K562 (cell line): ENCODE data around the gene CCDC158. TPM values are rescaled to one million over a fixed set of nuclear protein-coding genes. Genes with fewer than 3 reads are reported as not detected.

Experiments
- ATF3 ChIP-seq, 2 experiments: fragments of 450-650 bp in 1 of 2; sonication (generic) in 1 of 2; formaldehyde crosslinking in 1 of 2; IDR thresholded peaks in 1 of 2; conservative IDR thresholded peaks in 1 of 2; 2 replicates each; pipeline versions ENCODE4 v1.6.1 to v1.8.1; 2016 to 2023; ENCODE audit warnings: mild to moderate bottlenecking in 2 of 2, moderate library complexity in 2 of 2, inconsistent platforms in 1 of 2, missing genetic modification reagents in 1 of 2
- BMI1 ChIP-seq: fragments of 150-350 bp; IDR thresholded peaks from 2 replicates; pipeline ENCODE4 v1.6.1; 2014; ENCODE audit warnings: low read length
- C11orf30 ChIP-seq: fragments of 450-650 bp; IDR thresholded peaks from 2 replicates; pipeline ENCODE4 v1.6.1; 2016; ENCODE audit warnings: low read depth, mild to moderate bottlenecking
- CBFA2T3 ChIP-seq: fragments of 450-650 bp; IDR thresholded peaks from 2 replicates; pipeline ENCODE4 v1.6.1; 2017
- CBX5 ChIP-seq: IDR thresholded peaks from 2 replicates; pipeline ENCODE4 v1.6.1; 2014; ENCODE audit warnings: low read depth, borderline replicate concordance
- CREM ChIP-seq: IDR thresholded peaks from 2 replicates; pipeline ENCODE4 v1.6.1; 2014; ENCODE audit warnings: antibody characterized with exemption, low read depth
- GTF2A2 ChIP-seq: IDR thresholded peaks from 2 replicates; pipeline ENCODE4 v1.6.1; 2016; ENCODE audit warnings: mild to moderate bottlenecking, missing genetic modification characterization, missing compliant biosample characterization
- HDAC3 ChIP-seq: fragments of 450-650 bp; IDR thresholded peaks from 2 replicates; pipeline ENCODE4 v1.6.1; 2018; ENCODE audit warnings: borderline replicate concordance, mild to moderate bottlenecking, moderate library complexity; ENCODE audit not compliant: partially characterized antibody
- HMG20B ChIP-seq: fragments of 250-450 bp; sonication (Bioruptor Pico); IDR thresholded peaks from 2 replicates; pipeline ENCODE4 v1.5.0; 2021; ENCODE audit warnings: mild to moderate bottlenecking
- HNRNPLL ChIP-seq: fragments of 200-400 bp; formaldehyde crosslinking; IDR thresholded peaks from 2 replicates; pipeline ENCODE4 v1.6.1; 2017; ENCODE audit warnings: low read length, low read depth, mild to moderate bottlenecking; ENCODE audit not compliant: poor library complexity, severe bottlenecking
- KDM4B ChIP-seq, 2 experiments: fragments of 450-650 bp in 1 of 2; sonication (generic) in 1 of 2; IDR thresholded peaks; 2 replicates each; pipeline ENCODE4 v1.6.1; 2016 to 2017; ENCODE audit warnings: borderline replicate concordance in 2 of 2, antibody characterized with exemption in 1 of 2, low read depth in 1 of 2, mild to moderate bottlenecking in 1 of 2
- KLF16 ChIP-seq: IDR thresholded peaks from 2 replicates; pipeline ENCODE4 v1.6.1; 2016; ENCODE audit warnings: antibody characterized with exemption
- MBD1 ChIP-seq: fragments of 250-450 bp; sonication (Bioruptor Pico); IDR thresholded peaks from 2 replicates; pipeline ENCODE4 v1.8.0; 2022; ENCODE audit warnings: inconsistent platforms
- NCOA1 ChIP-seq: fragments of 450-650 bp; IDR thresholded peaks from 2 replicates; pipeline ENCODE4 v1.6.1; 2016; ENCODE audit warnings: low read depth
- RBBP5 ChIP-seq: fragments of 200-600 bp; sonication (generic); IDR thresholded peaks from 2 replicates; pipeline ENCODE4 v1.6.1; 2012; ENCODE audit warnings: borderline replicate concordance, mild to moderate bottlenecking, low read length, control low read depth, inconsistent platforms; ENCODE audit not compliant: insufficient read depth, poor library complexity, severe bottlenecking
- SNRNP70 ChIP-seq: fragments of 200-400 bp; formaldehyde crosslinking; optimal IDR thresholded peaks from 2 replicates; pipeline ENCODE3; 2017; ENCODE audit warnings: low read depth, low read length
- TCF3 ChIP-seq: sonication (generic); formaldehyde crosslinking; IDR thresholded peaks from 2 replicates; pipeline ENCODE4 v1.4.0; 2020; ENCODE audit warnings: mild to moderate bottlenecking, missing genetic modification reagents
- TSHZ1 ChIP-seq: fragments of 250-450 bp; sonication (Bioruptor Pico); IDR thresholded peaks from 2 replicates; pipeline ENCODE4 v1.4.0; 2020; ENCODE audit warnings: mild to moderate bottlenecking, moderate library complexity
- ZHX1 ChIP-seq: fragments of 150-350 bp; conservative IDR thresholded peaks from 2 replicates; pipeline ENCODE4 v1.6.1; 2014; ENCODE audit warnings: low read length
- polyA plus RNA-seq, 8 experiments: library from polyadenylated mRNA; depleted of rRNA in 4 of 8; stranded (reverse) in 5 of 8; unstranded in 3 of 8; fragments of >200 nt; fragmentation: Nextera tagmentation in 2 of 8; fragmentation: Illumina TruSeq in 1 of 8; extraction: Ambion mirVana in 2 of 8; extraction: Trizol in 1 of 8; gene quantifications; 2 replicates each; pipeline versions ENCODE4 v1.2.1 to v1.2.3, GENCODE V29; 2011 to 2014; ENCODE audit warnings: inconsistent platforms in 1 of 8, missing spikeins in 1 of 8
- total RNA-seq, 7 experiments: library from RNA; depleted of rRNA in 6 of 7; stranded (reverse); fragments of >200 nt in 6 of 7; fragmentation: Illumina TruSeq in 2 of 7; extraction: Trizol in 2 of 7; gene quantifications; 2 replicates each; pipeline versions ENCODE4 v1.2.1 to v1.2.3, GENCODE V29; 2011 to 2021; ENCODE audit warnings: low replicate concordance in 1 of 7

CCDC158 gene
- total and polyA plus RNA-seq, 9 of the 15 experiments (the other 6 are each of a cell fraction or from before 2014, with no cell fraction given): not detected

- TF ChIP-seq NCOA1: peak; percentile 83
- TF ChIP-seq BMI1: no peak
- peak; percentile 97 for TF ChIP-seq TCF3 (CRISPR knock-in tag)
- TF ChIP-seq GTF2A2 (tag): no peak
- peak; percentile 94 for TF ChIP-seq CBFA2T3
- no peak for TF ChIP-seq RBBP5
- TF ChIP-seq C11orf30: peak; percentile 81
- TF ChIP-seq HDAC3: peak; percentile 84
- TF ChIP-seq ZHX1: no peak
- no peak for TF ChIP-seq HNRNPLL
- TF ChIP-seq ATF3 (IDR thresholded peaks at IDR 0.05): peak; percentile 96
- TF ChIP-seq ATF3 (CRISPR knock-in tag; conservative IDR thresholded peaks at IDR 0.05): peak; percentile 86; the same call in 1 of the 2 replicates
- TF ChIP-seq MBD1 (CRISPR knock-in tag): no peak
- no peak for TF ChIP-seq KDM4B (IDR thresholded peaks at IDR 0.05; ENCODE audit: borderline replicate concordance in 2 of 2, low read depth in 1 of 2)
- peak; percentile 85 for TF ChIP-seq KLF16
- no peak for TF ChIP-seq TSHZ1 (CRISPR knock-in tag)
- TF ChIP-seq HMG20B (CRISPR knock-in tag): no peak
- TF ChIP-seq SNRNP70: no peak
- 0 out of 2 replicates have a peak, but pooled peaks have one; percentile 11 for TF ChIP-seq CBX5
- TF ChIP-seq CREM: peak; percentile 68
Observed at GRCh38 chr4:76301068-76301774, 119.7 kb downstream of the CCDC158 start (continued).
